G401.6 (cell line): Measurements from ENCODE around the gene OR1I1.
"Not testable (repeated sequence)": the region's sequence is repeated elsewhere in the genome, so short reads cannot be mapped to it uniquely, and the experiment has no call there.

ENCODE experiments used
- FAIRE-seq: peaks from 2 replicates; lab custom pipeline; 2012; peaks lifted over from hg19 to GRCh38; lab: Jason Lieb, UNC

The OR1I1 gene

GRCh38 chr19:15081911-15082310 lies at the start of gene OR1I1:
TSS of gene OR1I1 (plus strand) at chr19:15082211. CDS start at chr19:15087066, 4,855 bp downstream.
- FAIRE-seq, result no peak

- no peak for FAIRE-seq
Measured at GRCh38 chr19:15035795-15036311, 46.2 kb upstream of the OR1I1 start.

- FAIRE-seq, result no peak
Measured at GRCh38 chr19:15037586-15037985, 44.4 kb upstream of the OR1I1 start.

DNA sequence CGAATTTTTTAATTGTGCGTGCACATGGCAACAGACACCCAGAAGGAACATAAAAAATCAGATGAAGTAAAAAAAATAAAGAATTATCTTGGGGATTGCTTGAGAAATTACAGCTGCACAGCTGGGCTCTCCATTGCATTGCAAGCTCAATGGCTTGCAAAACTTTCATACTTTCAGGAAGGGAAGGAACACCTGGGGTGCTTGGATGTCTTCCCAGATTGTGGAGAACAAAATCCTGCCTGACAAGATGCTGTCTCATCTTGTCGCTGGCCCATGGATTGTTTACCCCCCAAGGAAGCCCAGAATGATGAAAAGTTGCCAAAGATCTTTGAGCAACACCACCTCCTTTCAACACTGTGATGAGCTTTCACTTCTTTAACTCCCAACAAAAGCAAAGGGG lies 43.7 kb upstream of the OR1I1 start:
- no peak for FAIRE-seq

GRCh38 chr19:15042003-15042402 lies 40.0 kb upstream of the OR1I1 start:
- no peak for FAIRE-seq

DNA sequence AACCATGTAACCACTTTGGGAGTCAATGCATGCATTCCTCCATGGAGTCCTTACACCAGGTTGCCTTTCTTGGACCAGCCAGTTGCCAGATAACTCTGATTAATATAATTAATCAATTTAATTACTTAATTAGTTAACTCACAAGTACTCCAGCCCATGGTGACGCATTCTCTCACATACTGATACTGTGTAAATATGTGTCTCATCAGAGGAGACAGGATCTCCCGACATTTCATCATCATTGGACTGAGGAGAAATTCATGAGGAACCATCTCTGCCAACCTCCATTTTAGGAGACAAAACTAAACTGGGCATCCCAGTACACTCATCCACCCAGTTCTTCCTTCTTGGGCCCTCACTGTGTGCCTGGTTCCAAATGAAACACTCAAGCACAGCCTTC lies 39.2 kb upstream of the OR1I1 start:
- FAIRE-seq, result no peak

DNA sequence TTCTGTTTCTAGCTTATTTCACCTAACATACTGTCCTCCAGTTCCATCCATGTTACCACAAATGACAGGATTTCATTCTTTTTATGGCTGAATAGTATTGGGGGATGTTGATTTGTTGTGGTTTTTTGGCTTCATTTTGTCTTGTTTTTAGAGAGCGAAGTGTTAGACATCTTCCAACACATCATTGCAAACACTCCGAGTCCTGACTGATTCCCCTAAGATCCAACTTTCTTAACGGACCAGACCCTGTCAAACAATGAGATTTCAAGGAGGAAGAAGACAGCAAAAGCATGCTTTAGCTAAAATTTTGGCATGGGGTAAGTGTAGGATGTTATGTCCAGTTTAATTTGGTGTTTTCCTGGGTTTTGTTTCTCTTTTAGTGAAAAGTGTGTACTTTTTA lies 36.5 kb upstream of the OR1I1 start:
- FAIRE-seq, result no peak

DNA sequence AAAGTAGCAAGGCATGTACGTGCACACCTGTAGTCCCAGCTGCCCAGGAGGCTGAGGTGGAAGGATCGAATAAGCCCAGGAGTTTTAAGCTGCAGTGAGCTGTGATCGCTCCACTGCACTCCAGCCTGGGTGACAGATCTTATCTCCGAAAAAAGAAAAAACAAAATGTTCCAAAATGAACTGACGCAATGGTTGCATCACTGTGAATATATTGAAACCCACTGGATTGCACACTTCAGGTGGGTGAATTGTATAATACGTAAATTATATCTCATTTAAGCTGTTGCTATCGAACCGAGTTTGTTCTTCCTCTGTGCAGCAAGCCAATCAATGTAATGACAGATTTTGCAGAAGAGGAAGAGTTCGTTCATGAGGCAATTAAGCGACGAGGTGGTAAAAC lies 34.3 kb upstream of the OR1I1 start:
- no peak for FAIRE-seq

DNA sequence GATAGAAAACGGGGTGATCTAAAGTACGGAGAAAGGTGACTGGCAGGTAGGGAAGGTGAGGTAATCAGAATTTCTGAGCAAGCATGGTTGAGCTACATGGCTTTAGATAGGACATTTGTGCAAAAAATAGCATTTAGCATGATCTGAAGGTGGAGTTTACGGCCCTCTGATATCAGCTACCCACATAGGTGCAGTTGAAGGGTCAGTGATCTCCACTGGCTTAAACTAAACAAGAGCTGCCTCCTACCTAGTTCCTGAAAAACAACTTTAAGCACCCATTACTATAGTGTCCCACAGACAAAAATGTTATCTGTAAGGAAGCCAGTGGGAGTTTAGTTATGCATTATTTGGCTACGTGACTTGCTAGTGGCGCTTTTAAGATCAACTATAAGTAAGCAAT lies 33.9 kb upstream of the OR1I1 start:
- FAIRE-seq, result no peak

- no peak for FAIRE-seq
Measured at GRCh38 chr19:15048885-15049541, 33.0 kb upstream of the OR1I1 start, which contains the start of gene CASP14. TSS of gene CASP14 (plus strand) at chr19:15049480. CDS start at chr19:15052252, 2,772 bp downstream.

- FAIRE-seq, result no peak
Measured at GRCh38 chr19:15050639-15051038, 31.4 kb upstream of the OR1I1 start.

DNA sequence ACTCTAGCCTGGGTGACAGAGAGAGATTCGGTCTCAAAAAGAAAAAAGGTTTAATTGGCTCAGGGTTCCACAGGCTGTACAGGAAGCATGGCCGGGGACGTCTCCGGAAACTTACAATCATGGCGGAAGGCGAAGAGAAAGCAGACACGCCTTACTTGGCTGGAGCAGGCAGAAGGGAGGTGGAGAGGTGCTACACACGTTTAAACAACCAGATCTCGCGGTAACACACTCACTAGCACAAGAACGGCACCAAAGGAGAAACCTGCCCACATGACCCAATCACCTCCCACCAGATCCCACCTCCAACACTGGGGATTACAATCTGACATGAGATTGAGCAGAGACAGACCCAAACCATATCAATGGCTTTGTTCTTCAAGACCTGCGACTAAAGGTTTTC lies 20.0 kb upstream of the OR1I1 start:
- FAIRE-seq, result no peak

DNA sequence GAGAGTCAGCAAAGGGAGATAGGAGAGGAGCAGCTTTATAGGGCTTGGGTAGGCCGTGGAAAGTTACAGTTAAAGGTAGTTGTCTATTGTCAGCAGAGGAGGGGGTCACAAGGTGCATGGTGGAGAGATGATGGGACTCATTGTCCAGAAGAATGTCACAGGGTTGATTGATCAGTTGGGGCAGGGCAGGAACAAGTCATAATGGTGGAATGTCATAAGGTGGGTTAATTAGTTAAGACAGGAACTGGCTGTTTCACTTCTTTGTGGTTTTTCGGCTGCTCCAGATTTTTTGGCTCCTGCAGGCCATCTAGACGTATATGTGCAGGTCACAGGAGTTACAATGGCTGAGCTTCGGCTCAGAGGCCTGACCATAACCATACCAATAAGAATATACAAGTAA lies 11.6 kb upstream of the OR1I1 start:
- FAIRE-seq, result not testable (repeated sequence)

DNA sequence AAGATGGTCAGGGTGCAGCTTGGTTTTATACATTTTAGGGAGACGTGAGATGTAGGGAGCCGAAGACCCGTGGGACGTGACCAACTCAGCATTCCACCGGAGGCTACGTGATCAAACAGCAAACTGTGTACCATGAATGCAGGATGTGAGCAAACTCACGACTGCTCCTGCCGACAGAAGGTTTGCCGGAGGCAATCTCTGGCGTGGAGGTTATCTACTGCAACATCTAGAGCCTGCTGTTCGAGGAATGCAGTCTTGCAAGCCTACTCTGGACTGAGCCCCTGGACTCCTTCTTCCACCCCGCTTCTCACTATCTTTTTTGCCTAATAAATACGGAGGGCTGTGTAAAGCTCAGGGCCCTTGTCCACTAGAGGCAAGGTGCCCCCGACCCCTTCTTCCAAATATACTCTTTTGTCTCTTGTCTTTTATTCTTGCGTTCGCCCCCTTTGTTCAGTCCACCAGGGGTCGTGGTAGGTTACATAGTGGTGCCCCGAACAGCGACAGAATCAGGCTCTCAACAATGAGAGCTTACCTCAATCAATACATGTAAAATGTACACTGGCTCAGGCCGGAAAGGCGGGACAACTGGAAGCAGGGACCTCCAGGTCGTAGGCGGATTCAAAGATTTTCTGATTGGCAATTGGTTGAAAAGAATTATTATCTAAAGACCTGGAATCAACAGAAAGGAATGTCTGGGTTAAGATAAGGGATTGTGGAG lies 8.9 kb upstream of the OR1I1 start:
- no peak for FAIRE-seq

DNA sequence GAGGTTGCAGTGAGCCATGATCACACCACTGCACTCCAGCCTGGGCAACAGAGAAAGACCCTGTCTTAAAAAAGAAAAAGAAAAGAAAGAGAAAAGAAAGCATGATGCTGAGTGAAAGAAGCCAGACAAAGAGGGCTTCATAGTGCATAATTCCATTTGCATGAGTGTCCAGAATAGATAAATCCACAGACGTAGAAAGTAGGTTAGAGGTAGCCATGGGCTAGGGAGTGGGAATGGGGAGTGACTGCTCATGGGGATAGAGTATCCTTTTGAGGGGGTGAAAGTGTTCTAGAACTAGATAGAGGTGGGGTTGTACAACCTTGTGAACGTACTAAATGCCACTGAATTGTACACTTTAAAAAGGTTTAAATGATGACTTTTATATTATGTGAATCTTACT lies 7.6 kb upstream of the OR1I1 start:
- FAIRE-seq, result no peak

DNA sequence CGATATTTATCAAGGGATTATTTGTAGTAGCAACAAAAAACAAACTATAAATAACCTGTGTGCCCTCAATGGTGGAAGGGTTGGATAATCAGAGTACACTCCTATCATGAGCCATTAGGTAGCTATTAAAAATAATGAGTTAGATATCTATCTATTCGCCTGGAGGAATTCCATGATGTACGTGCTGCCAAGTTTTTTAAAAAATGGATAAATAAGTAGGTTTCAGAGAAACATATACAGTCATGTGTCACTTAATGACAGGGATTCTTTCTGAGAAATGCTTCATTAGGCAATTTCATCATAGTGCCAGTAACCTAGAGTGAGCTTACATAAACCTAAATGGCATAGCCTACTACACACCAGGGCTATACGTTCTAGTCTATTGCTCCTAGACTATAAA lies 6.2 kb upstream of the OR1I1 start:
- FAIRE-seq, result no peak

DNA sequence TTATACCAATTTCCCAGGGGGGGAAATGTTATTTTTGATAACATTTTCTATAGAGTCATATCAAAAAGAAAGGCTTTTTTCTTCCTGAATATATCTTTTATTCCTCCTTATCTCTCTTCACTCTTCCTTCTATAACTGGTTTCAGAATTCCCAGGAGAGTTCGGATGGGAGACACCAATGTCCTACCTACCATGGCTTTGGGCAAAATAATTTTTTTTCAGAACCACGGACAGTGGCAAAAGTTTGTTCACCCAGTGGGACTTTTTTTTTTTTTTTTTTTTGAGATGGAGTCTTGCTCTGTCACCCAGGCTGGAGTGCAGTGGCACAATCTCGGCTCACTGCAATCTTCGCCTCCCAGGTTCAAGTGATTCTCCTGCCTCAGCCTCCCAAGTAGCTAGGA lies 2.0 kb upstream of the OR1I1 start:
- not testable (repeated sequence) for FAIRE-seq

DNA sequence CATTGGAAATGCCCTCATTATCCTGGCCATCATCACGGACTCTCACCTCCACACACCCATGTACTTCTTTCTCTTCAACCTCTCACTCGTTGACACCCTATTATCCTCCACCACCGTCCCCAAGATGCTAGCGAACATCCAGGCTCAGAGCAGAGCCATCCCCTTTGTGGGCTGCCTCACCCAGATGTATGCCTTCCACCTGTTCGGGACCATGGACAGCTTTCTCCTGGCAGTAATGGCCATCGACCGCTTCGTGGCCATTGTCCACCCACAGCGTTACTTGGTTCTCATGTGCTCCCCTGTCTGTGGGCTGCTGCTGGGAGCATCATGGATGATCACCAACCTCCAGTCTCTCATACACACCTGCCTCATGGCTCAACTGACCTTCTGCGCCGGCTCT lies 5.2 kb downstream of the OR1I1 start:
- no peak for FAIRE-seq

DNA sequence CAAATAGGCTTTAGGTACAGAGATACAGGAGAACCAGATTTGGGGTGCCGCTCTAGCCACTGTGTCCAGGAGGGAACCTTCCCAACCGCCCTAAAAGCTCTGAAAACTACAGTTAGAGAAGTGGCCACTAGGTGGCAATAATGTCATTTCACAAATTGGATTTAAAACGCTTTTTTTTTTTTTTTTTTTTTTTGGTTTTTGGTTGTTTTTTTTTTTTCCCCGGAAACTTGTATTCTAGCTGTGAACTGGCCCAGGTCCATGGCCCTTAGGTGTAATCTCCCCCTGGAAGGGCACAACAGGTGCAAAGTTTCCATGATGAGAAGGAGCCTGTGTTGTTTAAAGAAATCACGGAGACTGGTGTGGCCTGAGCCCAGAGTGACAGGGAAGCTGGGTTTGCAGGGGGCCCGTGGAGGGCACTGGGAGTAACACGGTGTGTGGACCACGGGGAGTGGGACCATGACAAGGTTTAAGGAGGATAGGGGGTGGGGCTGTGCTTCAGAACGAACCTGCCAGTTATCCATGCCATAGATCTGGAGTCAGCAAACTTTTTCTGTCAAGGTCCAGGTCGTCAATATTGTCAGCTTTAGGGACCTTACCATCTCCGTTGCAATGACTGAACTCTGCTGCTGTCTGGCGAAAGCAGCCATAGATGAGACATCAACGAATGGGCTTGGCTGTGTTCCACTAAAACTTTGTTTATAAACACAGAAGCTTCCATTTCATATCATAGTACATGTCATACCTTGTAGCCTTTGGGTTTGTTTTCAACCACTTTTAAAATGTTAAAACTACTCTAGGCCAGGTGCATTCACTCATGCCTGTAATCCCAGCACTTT lies 10.1 kb downstream of the OR1I1 start:
- peak; percentile 66 for FAIRE-seq

- no peak for FAIRE-seq
Measured at GRCh38 chr19:15093001-15093400, 11.0 kb downstream of the OR1I1 start.

GRCh38 chr19:15096223-15096622 lies 14.2 kb downstream of the OR1I1 start:
- FAIRE-seq, result no peak

DNA sequence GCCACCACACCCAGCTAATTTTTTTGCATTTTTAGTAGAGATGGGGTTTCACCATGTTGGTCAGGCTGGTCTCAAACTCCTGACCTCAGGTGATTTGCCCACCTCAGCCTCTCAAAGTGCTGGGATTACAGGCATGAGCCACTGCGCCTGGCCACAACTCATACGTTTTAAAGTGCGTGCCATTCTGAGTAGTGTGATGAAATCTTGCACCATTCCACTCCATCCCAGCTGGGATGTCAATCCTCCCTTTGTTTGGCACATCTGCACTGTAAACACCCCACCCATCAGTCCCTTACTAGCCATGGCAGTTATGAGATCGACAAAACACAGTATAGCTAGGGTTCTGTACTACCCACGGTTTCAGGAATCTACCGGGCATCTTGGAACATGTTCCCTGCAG lies 16.0 kb downstream of the OR1I1 start:
- not testable (repeated sequence) for FAIRE-seq

DNA sequence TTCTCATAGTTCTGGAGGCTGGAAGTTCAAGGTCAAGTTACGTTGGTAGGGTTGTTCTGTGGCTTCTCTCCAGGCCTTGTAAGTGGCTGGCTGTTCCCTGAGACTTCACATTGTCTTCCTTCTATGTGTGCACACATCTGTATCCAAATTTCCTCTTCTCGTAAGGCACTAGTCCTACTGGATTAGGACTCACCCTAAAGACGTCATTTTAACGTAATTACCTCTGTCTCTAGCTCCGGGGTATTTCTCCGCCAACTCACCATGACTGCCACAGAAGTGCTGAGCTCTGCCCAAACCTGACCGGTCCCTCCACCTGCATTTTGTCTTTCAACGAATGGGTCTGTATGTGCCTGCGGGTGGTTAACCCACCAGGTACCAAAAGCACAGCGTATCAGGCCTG lies 16.4 kb downstream of the OR1I1 start:
- FAIRE-seq, result no peak
